Inferior parietal cortex (tissue), 1 donor: ENCODE results near the gene LHFPL6.

Source experiments
- DNase-seq: peaks from one replicate; pipeline ENCODE4 v3.0.0-alpha.2; 2016; ENCODE audit errors: extremely low spot score

The LHFPL6 gene

GRCh38 chr13:39556866-39557265, 46.1 kb downstream of the LHFPL6 start:
- no peak for DNase-seq

DNA sequence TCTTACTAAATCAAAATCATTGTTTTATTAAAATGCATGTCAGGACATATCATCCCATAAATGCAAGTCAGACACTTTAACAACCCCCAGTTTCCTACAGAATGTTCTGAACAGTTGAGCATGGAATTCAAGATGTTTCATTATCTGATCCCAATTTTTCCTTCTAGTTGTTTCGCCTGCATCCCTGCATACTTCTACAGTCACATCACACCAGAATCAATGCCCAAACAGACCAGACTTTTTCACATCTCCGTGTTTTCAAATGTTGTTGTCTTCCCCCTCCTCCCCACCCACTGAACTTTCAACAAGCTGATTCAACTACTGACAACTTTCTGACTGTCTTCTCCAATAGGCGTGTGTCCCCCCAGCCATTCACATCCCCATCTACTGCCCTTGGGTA, 48.6 kb downstream of the LHFPL6 start:
- DNase-seq = no peak

GRCh38 chr13:39552246-39552645, 50.7 kb downstream of the LHFPL6 start:
- peak; percentile 32 for DNase-seq

DNA sequence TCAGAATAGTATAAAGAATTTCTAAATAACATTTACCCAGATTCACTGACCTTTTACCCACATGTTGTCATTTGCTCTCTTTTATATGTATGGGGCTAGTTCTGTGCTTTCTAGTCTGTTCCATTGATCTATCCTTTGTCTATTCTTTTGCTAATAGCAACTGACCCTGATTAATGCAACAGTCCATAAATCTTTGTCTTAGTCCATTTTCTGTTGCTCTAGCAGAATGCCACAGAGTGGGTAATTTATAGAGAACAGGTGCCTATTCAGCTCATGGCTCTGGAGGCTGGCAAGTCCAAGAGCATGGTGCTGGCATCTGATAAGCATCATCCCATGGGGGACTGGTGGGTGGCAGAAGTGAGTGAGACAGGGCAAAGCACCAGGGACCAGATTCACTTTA, 52.1 kb downstream of the LHFPL6 start:
- DNase-seq = no peak

DNA sequence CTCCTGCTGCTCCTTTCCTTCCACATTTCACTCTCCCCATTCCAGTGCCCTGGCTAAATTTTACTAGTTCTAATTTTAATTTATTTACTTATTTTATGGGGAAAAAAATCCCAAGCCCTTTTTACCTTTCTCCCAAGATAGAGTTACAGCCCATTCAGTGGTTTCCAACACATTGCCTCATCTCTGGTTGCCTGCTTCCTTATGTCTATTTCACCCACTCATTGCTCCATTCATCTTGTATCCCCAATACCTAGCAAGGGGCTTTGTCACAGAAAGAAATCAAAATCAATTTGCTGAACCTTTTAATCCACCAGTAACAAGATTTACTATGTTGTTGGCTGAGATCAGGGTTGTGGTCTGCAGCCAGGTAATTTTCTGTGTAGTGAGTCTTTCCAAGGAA, 55.9 kb downstream of the LHFPL6 start:
- DNase-seq = no peak

GRCh38 chr13:39542361-39542760, 60.6 kb downstream of the LHFPL6 start:
- DNase-seq = no peak

- DNase-seq = no peak
These were observed 61.9 kb downstream of the LHFPL6 start for GRCh38 chr13:39540929-39541605.

GRCh38 chr13:39538816-39539790, 63.9 kb downstream of the LHFPL6 start:
- DNase-seq = no peak

DNA sequence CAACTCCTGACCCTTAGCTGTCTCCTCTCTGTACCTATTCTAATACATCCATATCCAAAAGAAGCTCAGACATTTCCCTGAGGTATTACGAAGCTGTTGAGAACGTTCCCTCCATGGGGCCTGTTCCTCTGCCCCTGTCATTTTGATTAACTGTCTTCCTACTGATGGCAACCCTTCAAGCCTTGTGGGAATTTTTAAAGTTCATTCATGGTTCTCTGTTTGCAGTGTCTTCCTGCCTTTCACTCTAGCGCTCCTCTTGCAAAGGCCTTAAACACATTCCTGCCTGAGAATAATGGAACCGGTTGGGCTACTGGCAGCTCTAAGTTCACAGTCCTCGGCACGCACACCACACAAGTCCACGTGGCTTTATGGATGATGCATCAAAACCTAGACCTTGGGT, 66.1 kb downstream of the LHFPL6 start:
- no peak for DNase-seq

- DNase-seq = no peak
These were observed 66.7 kb downstream of the LHFPL6 start for GRCh38 chr13:39536274-39536673.

DNA sequence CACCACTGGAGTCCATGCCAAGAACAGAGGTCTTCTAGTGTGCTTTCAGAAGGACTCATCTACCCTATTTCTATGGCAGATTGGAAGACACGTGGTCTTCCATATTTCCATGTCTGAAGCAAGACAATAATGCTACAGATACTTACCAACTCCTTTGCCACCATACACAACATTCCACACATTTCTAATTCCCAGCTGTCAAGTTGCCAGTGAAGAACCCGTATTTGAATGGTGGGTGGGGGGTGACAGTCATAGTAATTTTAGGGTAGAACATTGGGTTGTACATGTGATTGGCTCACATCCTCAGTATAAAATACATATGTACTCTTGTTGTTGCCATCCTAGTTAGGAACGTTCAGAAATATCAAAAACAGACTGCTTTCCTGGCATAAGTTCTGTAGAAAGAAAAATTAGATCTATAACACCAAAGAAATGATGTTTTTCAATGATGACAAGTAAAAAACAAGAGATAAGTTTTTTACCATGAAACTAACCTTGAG, 69.3 kb downstream of the LHFPL6 start:
- DNase-seq = no peak

GRCh38 chr13:39531646-39532045, 71.3 kb downstream of the LHFPL6 start:
- no peak for DNase-seq

- DNase-seq = no peak
These were observed 72.1 kb downstream of the LHFPL6 start for GRCh38 chr13:39530916-39531315.

GRCh38 chr13:39528661-39528980, 74.4 kb downstream of the LHFPL6 start:
- DNase-seq = no peak

DNA sequence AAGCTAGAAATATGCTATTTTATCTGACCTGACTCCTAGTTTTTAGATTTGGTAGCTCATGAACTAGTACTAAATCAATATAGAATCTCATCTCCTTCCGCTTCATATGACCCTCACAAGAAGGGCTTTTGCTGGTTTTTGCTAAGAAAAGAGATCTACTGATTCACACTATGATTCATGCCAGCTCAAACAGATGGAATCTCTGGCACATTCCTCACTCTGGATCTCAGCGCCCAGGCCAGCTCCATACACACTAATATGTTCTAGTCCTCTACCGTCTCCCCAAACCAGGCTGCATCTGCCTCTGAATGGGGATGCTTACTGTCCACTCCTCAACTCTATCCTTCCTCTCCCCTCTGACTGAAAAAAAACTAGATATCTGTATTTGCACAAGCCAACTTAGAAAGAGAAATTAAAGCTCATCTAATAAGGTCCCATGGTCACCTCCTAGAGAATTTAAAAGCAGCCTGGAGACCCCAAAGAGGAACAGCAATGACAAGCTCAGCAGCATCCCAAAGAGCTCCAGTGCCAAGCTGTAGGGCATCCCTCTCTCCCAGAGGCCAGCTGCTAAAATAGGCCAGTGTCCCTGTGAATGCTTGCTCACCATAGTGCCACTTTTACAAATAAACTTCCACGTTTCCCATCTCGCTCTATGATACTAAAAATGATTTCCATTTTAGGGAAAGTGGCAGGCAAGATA, 74.9 kb downstream of the LHFPL6 start:
- peak; percentile 68 for DNase-seq

DNA sequence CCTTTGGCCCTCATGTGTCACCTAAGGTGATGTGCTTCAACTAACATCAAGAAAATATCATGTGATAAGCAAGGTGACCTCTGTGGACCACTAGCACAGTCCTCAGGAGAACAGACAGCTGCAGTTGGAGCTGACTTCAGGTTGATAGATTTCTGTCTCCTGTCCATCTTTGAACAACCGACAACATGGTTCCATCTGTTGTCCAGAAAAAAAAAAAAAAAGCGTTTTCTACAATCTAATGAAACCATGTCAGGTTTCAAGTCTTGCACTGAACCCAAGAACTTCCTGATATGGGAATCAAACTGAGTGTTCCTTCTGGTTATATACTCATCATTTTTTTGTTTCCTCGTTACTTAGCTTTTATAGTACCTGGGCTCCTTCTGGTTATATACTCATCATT, 75.7 kb downstream of the LHFPL6 start:
- DNase-seq = no peak

- DNase-seq = no peak
These were observed 76.5 kb downstream of the LHFPL6 start for GRCh38 chr13:39526499-39526898.

DNA sequence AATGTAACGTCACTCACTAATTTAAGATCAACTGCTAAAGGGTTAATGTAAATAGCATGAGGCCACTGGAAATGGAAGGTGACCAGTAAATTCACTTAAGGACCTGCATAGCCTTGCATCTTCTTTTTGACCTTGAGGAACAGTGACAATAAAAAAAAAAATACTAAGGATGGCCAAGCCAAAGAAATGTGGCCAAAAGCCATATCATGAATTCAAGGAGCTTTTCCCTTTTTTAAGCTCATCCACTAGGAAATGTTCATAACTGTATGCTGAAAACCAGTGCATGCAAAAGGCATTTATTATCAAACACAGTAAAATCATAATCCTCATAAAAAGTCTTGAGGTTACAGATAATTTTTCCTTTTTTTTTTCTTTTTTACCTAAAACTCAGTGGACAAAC, 77.5 kb downstream of the LHFPL6 start:
- no peak for DNase-seq

DNA sequence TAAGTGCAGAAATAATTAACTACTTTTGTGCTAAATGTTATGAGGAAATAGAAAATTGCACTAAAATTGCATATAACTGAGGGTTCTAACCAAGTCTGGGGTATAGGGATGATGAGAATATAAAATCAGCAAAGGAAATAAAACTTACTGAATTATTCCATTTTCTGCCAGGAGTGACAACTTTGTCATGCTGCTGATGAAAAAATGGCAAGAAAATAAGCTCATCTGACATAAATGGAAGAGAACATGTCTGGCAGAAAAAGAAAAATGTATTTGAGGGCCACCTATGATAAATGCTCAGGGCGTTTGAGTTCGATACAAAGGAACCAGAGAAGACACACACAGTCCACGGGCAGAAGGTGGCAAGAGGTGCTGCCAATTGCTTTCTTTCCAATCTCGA, 78.2 kb downstream of the LHFPL6 start:
- DNase-seq = no peak

DNA sequence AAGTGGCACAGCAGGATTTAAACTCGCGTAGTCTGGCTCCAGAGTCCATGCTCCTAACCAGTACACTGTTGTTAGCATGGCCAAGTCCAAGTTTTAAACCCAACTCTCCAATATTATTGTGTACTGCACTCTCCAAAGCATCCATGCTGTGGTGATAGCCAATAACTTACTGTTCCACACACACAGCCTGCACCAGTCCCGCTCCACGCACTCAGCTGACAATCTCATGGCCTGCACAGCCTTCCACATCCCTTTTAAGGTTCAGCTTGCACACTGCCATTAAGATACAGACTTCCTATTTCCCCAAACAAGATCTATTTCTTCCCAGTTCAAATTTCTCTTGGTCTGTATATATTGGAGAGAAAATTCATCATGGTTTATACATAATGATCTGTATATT, 80.7 kb downstream of the LHFPL6 start:
- no peak for DNase-seq

- no peak for DNase-seq
These were observed 81.3 kb downstream of the LHFPL6 start for GRCh38 chr13:39521701-39522100.

GRCh38 chr13:39516096-39516495, 86.9 kb downstream of the LHFPL6 start:
- DNase-seq = no peak
